Measurements from ENCODE around the gene MRNIP.

MRNIP gene

DNA sequence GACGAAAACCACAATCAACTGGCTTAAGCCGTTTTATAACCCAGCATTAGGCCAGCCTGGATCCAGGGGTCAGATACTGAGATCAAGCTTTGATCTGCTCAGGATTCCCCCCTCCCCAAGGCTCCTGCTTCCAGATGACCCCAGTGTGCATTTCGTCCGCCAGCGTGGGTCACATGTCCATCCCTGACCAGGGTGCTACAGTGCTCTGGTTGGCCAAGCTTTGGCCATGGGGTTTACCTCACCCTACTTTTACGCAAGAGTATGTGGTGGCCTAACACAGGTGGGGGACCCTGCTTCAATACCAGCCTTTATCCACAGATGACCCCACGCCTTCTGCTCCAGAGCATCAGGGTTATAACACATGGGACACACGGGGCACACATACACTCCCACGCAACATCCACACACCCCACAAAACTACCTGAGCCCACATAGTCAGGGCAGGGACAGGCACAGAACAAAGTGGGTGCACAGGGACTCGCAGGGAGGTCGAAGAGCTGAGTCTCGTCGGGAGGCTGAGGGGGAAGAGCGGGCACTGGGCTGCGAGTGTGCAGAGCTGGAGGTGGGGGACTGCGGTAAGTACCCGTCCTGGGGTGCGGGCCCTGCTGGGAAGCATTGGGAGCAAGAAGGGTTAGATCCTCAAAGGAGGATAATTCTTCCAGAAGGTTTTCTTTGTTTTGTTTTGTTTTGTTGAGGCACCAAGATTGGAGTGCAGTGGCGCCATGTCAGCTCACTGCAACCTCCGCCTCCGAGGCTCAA lies 42.9 kb downstream of the MRNIP start:
- TF ChIP-seq, protein P1, sequence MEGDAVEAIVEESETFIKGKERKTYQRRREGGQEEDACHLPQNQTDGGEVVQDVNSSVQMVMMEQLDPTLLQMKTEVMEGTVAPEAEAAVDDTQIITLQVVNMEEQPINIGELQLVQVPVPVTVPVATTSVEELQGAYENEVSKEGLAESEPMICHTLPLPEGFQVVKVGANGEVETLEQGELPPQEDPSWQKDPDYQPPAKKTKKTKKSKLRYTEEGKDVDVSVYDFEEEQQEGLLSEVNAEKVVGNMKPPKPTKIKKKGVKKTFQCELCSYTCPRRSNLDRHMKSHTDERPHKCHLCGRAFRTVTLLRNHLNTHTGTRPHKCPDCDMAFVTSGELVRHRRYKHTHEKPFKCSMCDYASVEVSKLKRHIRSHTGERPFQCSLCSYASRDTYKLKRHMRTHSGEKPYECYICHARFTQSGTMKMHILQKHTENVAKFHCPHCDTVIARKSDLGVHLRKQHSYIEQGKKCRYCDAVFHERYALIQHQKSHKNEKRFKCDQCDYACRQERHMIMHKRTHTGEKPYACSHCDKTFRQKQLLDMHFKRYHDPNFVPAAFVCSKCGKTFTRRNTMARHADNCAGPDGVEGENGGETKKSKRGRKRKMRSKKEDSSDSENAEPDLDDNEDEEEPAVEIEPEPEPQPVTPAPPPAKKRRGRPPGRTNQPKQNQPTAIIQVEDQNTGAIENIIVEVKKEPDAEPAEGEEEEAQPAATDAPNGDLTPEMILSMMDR (IDR thresholded peaks at IDR 0.05; ENCODE audit: low read depth, low read length) = no peak
- in situ Hi-C loops (cut with HindIII; ENCODE audit: low sequenced_read_pairs) = no loop called here
- DNase-seq (ENCODE audit: low read depth, low spot score) = no peak
- no peak overlapping the region for H3K4me3 ChIP-seq (ENCODE audit: low read depth, low read length)

DNA sequence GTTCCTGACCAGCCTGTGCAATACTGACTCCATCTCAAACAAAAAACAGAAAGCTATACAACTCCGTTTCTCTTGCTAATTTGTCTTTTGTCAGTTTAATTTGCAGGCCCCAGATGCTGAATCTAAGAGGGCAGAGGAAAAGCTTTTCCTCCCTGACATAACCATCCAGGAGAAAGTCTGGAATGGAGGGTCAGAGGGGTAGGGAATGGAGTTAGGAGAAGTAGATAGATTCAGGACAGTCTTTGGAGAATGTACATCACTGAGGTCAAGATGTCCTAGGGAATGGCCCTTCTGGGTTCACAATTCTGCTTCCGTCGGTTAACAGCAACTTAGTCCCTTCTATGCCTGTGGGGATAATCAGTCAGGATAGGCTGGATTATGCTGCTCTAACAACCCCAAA lies 44.5 kb downstream of the MRNIP start:
- H3K4me3 ChIP-seq (ENCODE audit: low read depth, low read length) = no peak overlapping the region
- in situ Hi-C loops (cut with HindIII; ENCODE audit: low sequenced_read_pairs) = no loop called here
- TF ChIP-seq, protein P1 (IDR thresholded peaks at IDR 0.05; ENCODE audit: low read depth, low read length) = no peak
- DNase-seq (ENCODE audit: low read depth, low spot score) = no peak

DNA sequence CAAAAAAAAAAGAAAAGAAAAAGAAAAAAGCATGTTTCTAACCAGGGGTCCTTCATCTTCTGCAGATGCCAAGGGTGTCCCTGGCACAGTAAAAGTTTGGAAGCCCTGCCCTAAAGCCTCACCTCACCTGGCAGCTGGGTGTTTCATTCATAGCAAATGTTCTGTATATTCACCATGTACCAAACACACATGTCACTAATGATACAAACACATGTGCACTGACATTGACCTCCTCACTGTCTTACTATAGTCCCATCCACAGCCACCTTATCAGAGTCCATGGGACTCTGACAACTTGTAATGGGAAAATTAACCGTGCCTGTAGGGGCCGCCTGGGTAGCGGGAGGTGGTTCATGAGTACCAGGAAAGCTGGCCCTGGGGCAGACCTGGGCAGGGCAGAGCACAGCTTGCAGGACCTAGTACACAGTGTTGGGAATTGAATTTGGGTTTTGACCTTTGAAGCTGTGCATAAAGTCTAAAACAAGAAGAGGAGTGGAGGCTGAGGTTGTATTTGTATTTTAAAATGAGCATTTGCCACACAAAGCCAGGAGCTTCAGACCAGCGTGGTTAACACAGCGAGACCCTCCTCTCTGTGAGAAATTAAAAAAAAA lies 45.5 kb downstream of the MRNIP start:
- in situ Hi-C loops (cut with HindIII; ENCODE audit: low sequenced_read_pairs) = no loop called here
- H3K4me3 ChIP-seq (ENCODE audit: low read depth, low read length) = no peak overlapping the region
- DNase-seq (ENCODE audit: low read depth, low spot score) = no peak
- TF ChIP-seq, protein P1 (IDR thresholded peaks at IDR 0.05; ENCODE audit: low read depth, low read length) = no peak

DNA sequence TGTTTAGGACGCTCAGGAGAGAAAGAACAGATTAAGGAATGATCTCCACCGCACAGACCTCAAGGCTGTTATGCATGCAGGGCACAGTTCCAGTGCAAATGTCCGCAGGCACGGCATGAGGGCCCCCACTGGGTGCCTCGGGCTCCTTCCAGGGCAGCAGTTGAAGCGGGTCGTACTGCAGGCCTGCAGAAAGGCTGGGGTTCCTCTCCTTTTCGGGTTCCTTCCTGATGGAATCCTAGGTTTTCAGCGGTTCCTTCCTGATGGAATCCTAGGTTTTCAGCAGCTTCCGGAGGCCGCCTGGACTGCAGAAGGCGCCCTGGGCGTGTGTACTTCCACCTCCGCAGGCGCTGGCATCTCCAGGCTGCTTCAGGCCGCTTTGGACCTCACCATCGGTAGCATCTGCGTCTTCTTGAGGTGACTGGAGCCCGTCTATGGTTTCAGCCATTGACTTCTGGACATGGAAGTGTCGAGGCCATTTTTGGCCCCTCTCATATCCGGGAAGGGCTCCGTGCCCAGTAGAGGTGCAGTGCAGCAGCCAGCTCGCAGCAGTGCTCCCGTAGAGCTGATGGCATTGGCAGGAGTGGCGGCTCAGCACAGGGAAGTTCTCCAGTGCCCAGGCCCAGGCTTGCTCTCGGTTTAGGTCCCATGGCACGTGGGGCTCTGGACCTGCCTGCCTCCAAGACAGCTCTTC lies 46.3 kb downstream of the MRNIP start:
- TF ChIP-seq, protein P1 (IDR thresholded peaks at IDR 0.05; ENCODE audit: low read depth, low read length) = no peak
- in situ Hi-C loops (cut with HindIII; ENCODE audit: low sequenced_read_pairs) = no loop called here
- no peak for DNase-seq (ENCODE audit: low read depth, low spot score)
- H3K4me3 ChIP-seq (ENCODE audit: low read depth, low read length) = no peak overlapping the region

DNA sequence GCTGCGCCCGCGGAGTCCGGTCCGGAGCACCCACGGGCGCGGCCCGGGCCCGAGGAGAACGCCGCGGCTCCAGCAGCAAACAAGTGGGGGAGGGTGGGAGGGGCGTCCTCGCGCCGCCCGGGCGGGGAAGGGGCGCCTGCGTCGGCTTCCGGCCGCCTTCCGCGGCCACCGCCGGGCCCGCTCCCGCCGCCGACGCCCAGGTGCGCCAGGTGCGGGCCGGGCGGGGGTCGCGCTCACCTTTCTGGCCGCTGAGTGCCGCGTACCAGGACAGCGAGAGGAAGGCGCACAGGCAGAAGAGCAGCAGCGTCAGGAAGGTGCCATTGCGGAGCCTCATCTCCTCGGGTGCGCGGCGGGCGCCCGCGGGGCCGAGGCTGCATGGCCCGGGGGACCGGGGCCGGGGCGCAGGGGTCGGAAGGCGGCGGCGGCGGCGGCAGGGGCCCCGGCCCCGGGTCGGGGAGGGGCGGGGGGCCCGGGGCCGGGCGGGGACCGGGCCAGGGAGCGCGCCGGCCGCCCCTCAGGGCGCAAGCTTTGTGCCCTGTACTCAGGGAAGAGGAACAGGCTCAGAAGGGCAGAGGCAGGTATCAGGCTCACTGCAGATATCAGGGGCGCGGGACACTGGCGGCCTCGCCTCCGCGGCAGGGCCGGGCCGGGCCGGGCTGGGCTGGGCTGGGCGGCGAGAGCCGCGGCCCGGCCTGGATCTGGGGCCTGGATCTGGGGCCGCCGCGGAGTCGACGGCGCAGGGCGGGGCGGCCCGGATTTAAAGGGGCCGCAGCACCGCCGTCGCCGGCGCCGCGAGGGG lies 52.2 kb downstream of the MRNIP start, which contains the start of gene MGAT4B:
TSS of gene MGAT4B (minus strand) at position 617 of the 799 bp plus-strand sequence. CDS start at position 334, 283 bp downstream.
- in situ Hi-C loops (cut with HindIII; ENCODE audit: low sequenced_read_pairs) = no loop called here
- TF ChIP-seq, protein P1 (IDR thresholded peaks at IDR 0.05; ENCODE audit: low read depth, low read length) = no peak
- DNase-seq (ENCODE audit: low read depth, low spot score) = peak; percentile 73
- peak within 1 kb of the TSS; percentile 61 for H3K4me3 ChIP-seq (ENCODE audit: low read depth, low read length)

Data from astrocyte of the spinal cord (primary cell).